Measurements from ENCODE around the gene BATF3. TPM values are rescaled to one million over a fixed set of nuclear protein-coding genes. Genes with fewer than 3 reads are reported as not detected.
A peak's percentile ranks its signal among the peaks of the same experiment; 100 is the strongest.
"Not testable (repeated sequence)": the region's sequence is repeated elsewhere in the genome, so short reads cannot be mapped to it uniquely, and the experiment has no call there.

BATF3 gene
- polyA plus RNA-seq, 2 of the 4 experiments (the other 2 are of a cell fraction), result 6.4 to 8.9 TPM

GRCh38 chr1:212664409-212665199 is 35.0 kb downstream of the BATF3 start:
- Histone ChIP-seq H3K27ac (peak overlapping the region in 1 of 2 experiments; percentile 90; a peak in 1 of 6 replicates), H3K4me1 (peaks cover 38% of the 10 kb centered on the region), H3K9me3 (no peaks in the 10 kb centered on the region), H3K4me2 (peak overlapping the region; percentile 71), H3K4me3 (no peak overlapping the region; the same call in 2 of the 3 replicates)
- WGBS (ENCODE audit: missing lambda C conversion rate), result 59% methylated on average over 11 of the region's 11 CpGs
- ATAC-seq (no peak; a peak in 2 of 6 replicates), FAIRE-seq (no peak), DNase-seq (ENCODE audit: low read depth in 1 of 2, low spot score in 1 of 2) (no peak)
- ChIA-PET CTCF (interaction anchor here (0.6 to 5.3 kb wide), 94 partner anchors 9 to 627 kb away, joined by 3 to 115 read pairs (median 5); partner anchors contain the start of genes ATF3, BATF3, NSL1 and TATDN3), POLR2A (interaction anchor here (1.3 to 2.3 kb wide), 2 partner anchors 37 to 56 kb away, joined by 3 to 17 read pairs; partner anchors contain the start of gene ATF3)
- TF ChIP-seq HDAC2 (IDR thresholded peaks at IDR 0.05), result no peak
- TF ChIP-seq CEBPB (IDR thresholded peaks at IDR 0.05), result 0 out of 4 replicates have a peak, but pooled peaks of 1 of the 2 experiments have one; percentile 20

DNA sequence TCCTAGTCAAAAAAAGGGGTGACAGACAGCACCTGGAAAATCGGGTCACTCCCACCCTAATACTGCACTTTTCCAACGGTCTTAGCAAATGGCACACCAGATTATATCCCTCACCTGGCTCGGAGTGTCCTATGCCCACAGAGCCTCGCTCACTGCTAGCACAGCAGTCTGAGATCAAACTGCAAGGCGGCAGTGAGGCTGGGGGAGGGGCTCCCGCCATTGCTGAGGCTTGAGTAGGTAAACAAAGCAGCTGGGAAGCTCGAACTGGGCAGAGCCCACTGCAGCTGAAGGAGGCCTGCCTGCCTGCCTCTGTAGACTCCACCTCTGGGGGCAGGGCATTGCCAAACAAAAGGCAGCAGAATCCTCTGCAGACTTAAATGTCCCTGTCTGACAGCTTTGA is 41.4 kb downstream of the BATF3 start:
- H3K4me3 ChIP-seq; POLR2A ChIA-PET; DNase-seq (ENCODE audit: low read depth in 1 of 2, low spot score in 1 of 2); H3K9me3 ChIP-seq; ATAC-seq; FAIRE-seq; H3K27ac ChIP-seq; H3K4me2 ChIP-seq; H3K4me1 ChIP-seq: not testable (repeated sequence)
- WGBS (ENCODE audit: missing lambda C conversion rate), result 37% methylated on average over 7 of the region's 7 CpGs
- CTCF ChIA-PET, result interaction anchor here (1.2 to 1.5 kb wide), 2 partner anchors 124 to 181 kb away, joined by 3 to 5 read pairs; no protein-coding TSS in a partner anchor

- H3K4me1 ChIP-seq, result no peaks in the 10 kb centered on the region
- POLR2A ChIA-PET, result interaction anchor here (1.2 kb wide), 1 partner anchor 49 kb away, joined by 3 read pairs; the partner anchor contains the start of gene ATF3
- no peak overlapping the region for H3K4me2 ChIP-seq
- no peak for TF ChIP-seq PHF8 (IDR thresholded peaks at IDR 0.05; ENCODE audit: borderline replicate concordance, low read depth)
- TF ChIP-seq ZNF302 (CRISPR knock-in tag; IDR thresholded peaks at IDR 0.05), result no peak
- CTCF ChIA-PET, result interaction anchor here (1.0 to 3.7 kb wide), 3 partner anchors 9 to 125 kb away, joined by 3 to 34 read pairs (median 5); no protein-coding TSS in a partner anchor
- no peak overlapping the region for H3K4me3 ChIP-seq
- no peaks in the 10 kb centered on the region for H3K9me3 ChIP-seq
- DNase-seq (ENCODE audit: low read depth in 1 of 2, low spot score in 1 of 2), result no peak
- no peak overlapping the region for H3K27ac ChIP-seq
- 66% methylated on average over 5 of the region's 5 CpGs for WGBS (ENCODE audit: missing lambda C conversion rate)
- no peak for ATAC-seq
- FAIRE-seq, result no peak
Measured at GRCh38 chr1:212656730-212657129, 42.9 kb downstream of the BATF3 start.

- TF ChIP-seq HOXB5 (CRISPR knock-in tag; IDR thresholded peaks at IDR 0.05) (no peak), ZC3H11A (IDR thresholded peaks at IDR 0.05) (no peak), RARB (CRISPR knock-in tag; IDR thresholded peaks at IDR 0.05) (no peak), POLR2A (IDR thresholded peaks at IDR 0.05; ENCODE audit: low read length) (no peak), KDM5A (IDR thresholded peaks at IDR 0.05) (no peak), CHD4 (IDR thresholded peaks at IDR 0.05; ENCODE audit: borderline replicate concordance) (no peak), FOSL2 (IDR thresholded peaks at IDR 0.05) (no peak), FOSL2 (CRISPR knock-in tag; IDR thresholded peaks at IDR 0.05) (no peak), SMC3 (IDR thresholded peaks at IDR 0.05) (no peak)
- FAIRE-seq (no peak), ATAC-seq (peak; percentile 41 to 43; a peak in 3 of 6 replicates), DNase-seq (ENCODE audit: low read depth in 1 of 2, low spot score in 1 of 2) (no peak)
- no peaks in the 10 kb centered on the region for H3K4me1 ChIP-seq
- ChIA-PET CTCF (interaction anchor here (0.8 to 3.7 kb wide), 4 partner anchors 8 to 179 kb away, joined by 3 to 34 read pairs (median 3); no protein-coding TSS in a partner anchor), POLR2A (no interaction called here)
- no peak overlapping the region for H3K4me2 ChIP-seq
- H3K27ac ChIP-seq, result no peak overlapping the region
- 69% methylated on average over 5 of the region's 6 CpGs for WGBS (ENCODE audit: missing lambda C conversion rate)
- H3K4me3 ChIP-seq, result no peak overlapping the region
- no peaks in the 10 kb centered on the region for H3K9me3 ChIP-seq
Measured at GRCh38 chr1:212655668-212656440, 43.8 kb downstream of the BATF3 start.

GRCh38 chr1:212652609-212653008 is 47.0 kb downstream of the BATF3 start:
- FAIRE-seq (no peak), ATAC-seq (no peak), DNase-seq (ENCODE audit: low read depth in 1 of 2, low spot score in 1 of 2) (no peak)
- 86% methylated on average over 1 of the region's 1 CpG for WGBS (ENCODE audit: missing lambda C conversion rate)
- Histone ChIP-seq H3K4me3 (no peak overlapping the region), H3K9me3 (no peaks in the 10 kb centered on the region), H3K4me2 (no peak overlapping the region), H3K4me1 (no peaks in the 10 kb centered on the region), H3K27ac (no peak overlapping the region)
- TF ChIP-seq EP300 (IDR thresholded peaks at IDR 0.05) (no peak), ZFP36 (IDR thresholded peaks at IDR 0.05; ENCODE audit: borderline replicate concordance, partially characterized antibody) (no peak), NR3C1 (IDR thresholded peaks at IDR 0.05) (no peak), TP53 (CRISPR knock-in tag; IDR thresholded peaks at IDR 0.05) (no peak)
- POLR2A ChIA-PET, result interaction anchor here (0.5 kb wide), 1 partner anchor 179 kb away, joined by 5 read pairs; no protein-coding TSS in a partner anchor
- CTCF ChIA-PET, result interaction anchor here (1.1 to 5.8 kb wide), 3 partner anchors 12 to 175 kb away, joined by 4 to 46 read pairs (median 6); no protein-coding TSS in a partner anchor
